Activated CD8-positive, alpha-beta memory T cell treated with anti-CD3 and anti-CD28 coated beads for 36 hours (primary cell): ENCODE measurements around the gene CTXND1. TPM values are rescaled to one million over a fixed set of nuclear protein-coding genes. Genes with fewer than 3 reads are reported as not detected.

ENCODE experiments used
- CTCF ChIA-PET: fragments of 350-600 bp; sonication (Branson Sonifier 250); formaldehyde crosslinking; loops from one replicate; lab custom pipeline; 2021; ENCODE audit warnings: antibody characterized with exemption; lab: Charles Lee
- POLR2A ChIA-PET: fragments of 350-600 bp; sonication (Branson Sonifier 250); formaldehyde crosslinking; loops from one replicate; lab custom pipeline; 2021; ENCODE audit warnings: antibody characterized with exemption; lab: Charles Lee
- total RNA-seq, 2 experiments: library from RNA; stranded (reverse); gene quantifications; one replicate each; pipeline ENCODE4 v1.2.3, GENCODE V29; 2021

CTXND1 gene
- total RNA-seq, 2 experiments from 2014 or later, result not detected

- ChIA-PET POLR2A (no interaction called here), CTCF (no interaction called here)
Measured at GRCh38 chr15:80264031-80264430, 12.0 kb upstream of the CTXND1 start.

- POLR2A ChIA-PET, result no interaction called here
- CTCF ChIA-PET, result no interaction called here
Measured at GRCh38 chr15:80260551-80260950, 8.5 kb upstream of the CTXND1 start.

GRCh38 chr15:80259942-80260510, 8.0 kb upstream of the CTXND1 start:
- ChIA-PET POLR2A (no interaction called here), CTCF (no interaction called here)

- ChIA-PET CTCF (interaction anchor here (0.7 kb wide), 1 partner anchor 1017 kb away, joined by 3 read pairs; no protein-coding TSS in a partner anchor), POLR2A (no interaction called here)
Measured at GRCh38 chr15:80251428-80252120, 439 bp downstream of the CTXND1 start.

- ChIA-PET POLR2A (no interaction called here), CTCF (no interaction called here)
Measured at GRCh38 chr15:80250614-80251427, 1.2 kb downstream of the CTXND1 start.

- ChIA-PET CTCF (no interaction called here), POLR2A (no interaction called here)
Measured at GRCh38 chr15:80249973-80250372, 2.0 kb downstream of the CTXND1 start.

GRCh38 chr15:80247320-80247719, 4.7 kb downstream of the CTXND1 start:
- POLR2A ChIA-PET, result no interaction called here
- CTCF ChIA-PET, result no interaction called here

GRCh38 chr15:80246425-80246894, 5.6 kb downstream of the CTXND1 start:
- ChIA-PET CTCF (no interaction called here), POLR2A (no interaction called here)

- POLR2A ChIA-PET, result no interaction called here
- CTCF ChIA-PET, result no interaction called here
Measured at GRCh38 chr15:80242802-80243201, 9.2 kb downstream of the CTXND1 start.

GRCh38 chr15:80242132-80242769, 9.8 kb downstream of the CTXND1 start:
- ChIA-PET CTCF (no interaction called here), POLR2A (no interaction called here)

GRCh38 chr15:80241508-80241907, 10.5 kb downstream of the CTXND1 start:
- ChIA-PET POLR2A (no interaction called here), CTCF (no interaction called here)

GRCh38 chr15:80240276-80240675, 11.7 kb downstream of the CTXND1 start:
- POLR2A ChIA-PET, result no interaction called here
- CTCF ChIA-PET, result no interaction called here

GRCh38 chr15:80234883-80235282, 17.1 kb downstream of the CTXND1 start:
- POLR2A ChIA-PET, result no interaction called here
- CTCF ChIA-PET, result interaction anchor here (1.0 kb wide), 1 partner anchor 226 kb away, joined by 3 read pairs; no protein-coding TSS in a partner anchor

GRCh38 chr15:80233581-80233980, 18.4 kb downstream of the CTXND1 start:
- CTCF ChIA-PET, result no interaction called here
- POLR2A ChIA-PET, result no interaction called here

GRCh38 chr15:80231371-80231770, 20.6 kb downstream of the CTXND1 start:
- CTCF ChIA-PET, result no interaction called here
- POLR2A ChIA-PET, result no interaction called here

GRCh38 chr15:80228959-80229610, 22.9 kb downstream of the CTXND1 start:
- ChIA-PET POLR2A (no interaction called here), CTCF (no interaction called here)

GRCh38 chr15:80219955-80220354, 32.1 kb downstream of the CTXND1 start:
- ChIA-PET POLR2A (no interaction called here), CTCF (no interaction called here)

GRCh38 chr15:80217327-80217900, 34.6 kb downstream of the CTXND1 start:
- POLR2A ChIA-PET, result no interaction called here

GRCh38 chr15:80216911-80217310, 35.1 kb downstream of the CTXND1 start:
- POLR2A ChIA-PET, result no interaction called here
- CTCF ChIA-PET, result no interaction called here

More at GRCh38 chr15:80217327-80217900, 34.6 kb downstream of the CTXND1 start:
- CTCF ChIA-PET, result no interaction called here
